ENCODE measurements around the gene APBA1. TPM values are rescaled to one million over a fixed set of nuclear protein-coding genes. Genes with fewer than 3 reads are reported as not detected.

APBA1 gene
- total RNA-seq, 1 donor from 2014 or later: 8.4 TPM

DNA sequence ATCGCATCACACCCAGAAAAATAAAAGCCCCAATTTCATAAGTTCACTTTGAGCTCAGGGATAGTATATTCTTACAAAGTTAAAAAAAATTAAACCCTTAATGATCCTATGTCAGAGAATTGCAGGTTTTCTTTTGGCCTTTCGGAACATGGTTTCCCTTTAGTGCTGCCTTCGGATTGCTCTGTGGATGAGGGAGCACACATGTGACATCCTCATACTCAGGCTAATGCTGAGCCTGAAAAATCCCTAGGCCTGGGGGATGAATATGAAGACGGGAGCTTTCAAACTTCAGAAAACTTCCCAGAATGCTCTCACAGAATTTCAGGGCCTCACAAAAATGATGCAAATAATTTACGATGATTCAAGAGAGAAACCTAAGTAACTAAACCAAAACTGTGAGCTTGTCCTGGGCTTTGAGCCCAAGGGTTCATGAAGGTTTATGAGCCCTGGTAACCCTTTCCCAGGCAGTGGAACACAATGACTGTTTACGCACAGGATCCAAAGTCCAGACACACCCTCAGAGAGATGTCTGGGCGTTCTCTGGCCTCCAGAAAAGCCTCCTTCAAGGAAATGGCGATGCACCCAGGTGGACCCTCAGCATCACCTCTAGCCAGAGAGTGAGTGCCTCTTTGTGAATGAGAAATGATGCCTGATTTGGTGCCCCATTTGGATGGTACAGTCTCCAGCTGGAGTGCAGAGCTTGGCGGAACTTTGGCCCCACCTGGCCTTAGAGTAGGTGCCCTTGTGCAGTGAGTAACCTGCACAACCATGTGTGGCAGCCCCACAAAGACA lies 201.8 kb downstream of the APBA1 start:
- Mint-ChIP-seq H3K4me1 (ENCODE audit: unreplicated experiment) (no peaks in the 10 kb centered on the region), H3K27me3 (ENCODE audit: unreplicated experiment) (no peaks in the 10 kb centered on the region), H3K9me3 (ENCODE audit: unreplicated experiment) (no peaks in the 10 kb centered on the region), H3K27ac (ENCODE audit: unreplicated experiment) (no peak overlapping the region), H3K36me3 (ENCODE audit: low read depth, unreplicated experiment) (no peaks in the 10 kb centered on the region), H3K4me3 (ENCODE audit: unreplicated experiment) (no peak overlapping the region)
- TF ChIP-seq, protein P1, sequence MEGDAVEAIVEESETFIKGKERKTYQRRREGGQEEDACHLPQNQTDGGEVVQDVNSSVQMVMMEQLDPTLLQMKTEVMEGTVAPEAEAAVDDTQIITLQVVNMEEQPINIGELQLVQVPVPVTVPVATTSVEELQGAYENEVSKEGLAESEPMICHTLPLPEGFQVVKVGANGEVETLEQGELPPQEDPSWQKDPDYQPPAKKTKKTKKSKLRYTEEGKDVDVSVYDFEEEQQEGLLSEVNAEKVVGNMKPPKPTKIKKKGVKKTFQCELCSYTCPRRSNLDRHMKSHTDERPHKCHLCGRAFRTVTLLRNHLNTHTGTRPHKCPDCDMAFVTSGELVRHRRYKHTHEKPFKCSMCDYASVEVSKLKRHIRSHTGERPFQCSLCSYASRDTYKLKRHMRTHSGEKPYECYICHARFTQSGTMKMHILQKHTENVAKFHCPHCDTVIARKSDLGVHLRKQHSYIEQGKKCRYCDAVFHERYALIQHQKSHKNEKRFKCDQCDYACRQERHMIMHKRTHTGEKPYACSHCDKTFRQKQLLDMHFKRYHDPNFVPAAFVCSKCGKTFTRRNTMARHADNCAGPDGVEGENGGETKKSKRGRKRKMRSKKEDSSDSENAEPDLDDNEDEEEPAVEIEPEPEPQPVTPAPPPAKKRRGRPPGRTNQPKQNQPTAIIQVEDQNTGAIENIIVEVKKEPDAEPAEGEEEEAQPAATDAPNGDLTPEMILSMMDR (IDR thresholded peaks at IDR 0.05; ENCODE audit: unreplicated experiment): no peak
- DNase-seq (ENCODE audit: low spot score): no peak

DNA sequence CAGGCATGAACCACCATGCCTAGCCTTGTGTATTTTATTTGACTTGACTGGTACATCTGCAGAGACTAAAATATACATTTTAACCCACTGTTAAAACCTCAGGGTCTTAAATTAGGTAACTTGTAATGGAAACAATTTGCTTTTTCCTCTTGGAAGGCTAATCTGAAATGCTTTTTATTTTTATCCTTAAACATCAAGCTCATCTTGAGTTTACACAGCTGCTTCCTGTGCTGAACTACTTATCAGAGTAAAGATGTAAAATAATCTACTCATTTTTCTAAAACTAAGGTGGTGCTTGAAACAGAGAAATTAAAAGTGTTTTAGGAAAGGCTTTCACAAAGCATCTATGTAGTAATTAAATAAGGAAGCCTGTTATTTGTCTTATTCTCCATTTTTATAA lies 203.0 kb downstream of the APBA1 start:
- Mint-ChIP-seq H3K4me1 (ENCODE audit: unreplicated experiment) (no peaks in the 10 kb centered on the region), H3K36me3 (ENCODE audit: low read depth, unreplicated experiment) (no peaks in the 10 kb centered on the region), H3K4me3 (ENCODE audit: unreplicated experiment) (no peak overlapping the region), H3K9me3 (ENCODE audit: unreplicated experiment) (no peaks in the 10 kb centered on the region), H3K27ac (ENCODE audit: unreplicated experiment) (no peak overlapping the region), H3K27me3 (ENCODE audit: unreplicated experiment) (no peaks in the 10 kb centered on the region)
- TF ChIP-seq, protein P1 (IDR thresholded peaks at IDR 0.05; ENCODE audit: unreplicated experiment): no peak
- no peak for DNase-seq (ENCODE audit: low spot score)

DNA sequence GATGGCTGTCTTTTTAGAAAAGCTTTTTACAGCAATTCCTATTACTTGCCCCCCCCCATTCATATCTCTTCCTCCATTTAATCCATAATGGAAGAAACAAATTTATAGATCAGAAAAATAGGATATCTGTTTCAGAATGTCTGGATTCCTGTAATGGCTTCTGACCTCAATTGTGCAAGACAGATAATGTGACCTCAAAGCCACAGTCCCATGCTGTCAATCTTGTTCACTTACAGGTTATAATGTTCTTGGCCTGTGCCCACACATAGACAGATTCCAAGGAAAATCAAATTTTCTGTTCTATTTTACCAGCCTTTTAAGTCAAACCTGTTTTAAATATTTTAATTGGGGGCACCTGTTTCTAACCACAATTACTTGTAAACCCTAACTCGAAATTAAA lies 203.8 kb downstream of the APBA1 start:
- TF ChIP-seq, protein P1 (IDR thresholded peaks at IDR 0.05; ENCODE audit: unreplicated experiment): no peak
- Mint-ChIP-seq H3K36me3 (ENCODE audit: low read depth, unreplicated experiment) (no peaks in the 10 kb centered on the region), H3K27ac (ENCODE audit: unreplicated experiment) (no peak overlapping the region), H3K27me3 (ENCODE audit: unreplicated experiment) (no peaks in the 10 kb centered on the region), H3K9me3 (ENCODE audit: unreplicated experiment) (no peaks in the 10 kb centered on the region), H3K4me3 (ENCODE audit: unreplicated experiment) (no peak overlapping the region), H3K4me1 (ENCODE audit: unreplicated experiment) (peaks cover 6% of the 10 kb centered on the region)
- no peak for DNase-seq (ENCODE audit: low spot score)

DNA sequence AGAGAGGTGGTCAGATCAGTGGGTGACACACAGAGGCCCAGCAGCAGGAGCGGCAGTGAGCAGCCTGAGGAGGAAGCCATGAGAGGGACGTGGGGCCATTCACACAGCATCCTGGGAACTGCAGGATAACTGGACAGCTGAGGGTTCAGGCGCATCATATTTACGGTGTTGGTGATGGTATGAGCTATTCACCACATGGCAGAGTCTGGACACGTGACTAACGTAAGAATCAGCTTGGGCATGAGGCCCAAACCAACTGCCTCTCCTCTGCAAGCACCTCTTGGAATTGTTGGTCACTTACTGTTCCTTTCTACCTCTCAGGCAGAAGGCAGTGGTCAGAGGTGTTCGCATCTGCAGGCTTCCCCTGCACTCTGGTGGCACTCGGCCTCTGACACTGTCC lies 206.0 kb downstream of the APBA1 start:
- TF ChIP-seq, protein P1 (IDR thresholded peaks at IDR 0.05; ENCODE audit: unreplicated experiment): no peak
- DNase-seq (ENCODE audit: low spot score): no peak

DNA sequence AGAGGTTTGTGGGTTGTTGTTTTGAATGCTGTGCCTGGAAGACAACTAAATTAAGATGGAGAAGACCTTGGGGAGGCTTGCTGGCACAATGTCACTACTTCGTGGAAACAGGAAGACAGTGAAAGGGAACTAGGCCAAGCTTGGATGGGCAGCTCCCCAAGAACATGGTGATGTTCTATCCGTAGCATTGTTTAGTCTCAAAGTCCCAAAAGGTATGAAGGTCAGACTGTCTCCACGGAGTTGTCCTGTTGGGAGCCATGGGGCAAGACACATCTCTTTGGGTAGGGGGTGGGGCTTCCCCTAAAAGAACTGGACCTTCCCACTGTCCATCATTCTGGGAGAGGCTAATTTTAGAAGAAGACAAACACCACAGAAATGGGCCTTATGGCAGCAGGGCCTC lies 206.7 kb downstream of the APBA1 start:
- Mint-ChIP-seq H3K4me1 (ENCODE audit: unreplicated experiment) (peaks cover 8% of the 10 kb centered on the region), H3K36me3 (ENCODE audit: low read depth, unreplicated experiment) (no peaks in the 10 kb centered on the region), H3K27ac (ENCODE audit: unreplicated experiment) (no peak overlapping the region)

More for the DNA sequence above, 206.0 kb downstream of the APBA1 start:
- H3K4me1 Mint-ChIP-seq (ENCODE audit: unreplicated experiment): peaks cover 8% of the 10 kb centered on the region
- peaks cover 2% of the 10 kb centered on the region for H3K27me3 Mint-ChIP-seq (ENCODE audit: unreplicated experiment)
- H3K27ac Mint-ChIP-seq (ENCODE audit: unreplicated experiment): no peak overlapping the region
- no peaks in the 10 kb centered on the region for H3K9me3 Mint-ChIP-seq (ENCODE audit: unreplicated experiment)
- no peak overlapping the region for H3K4me3 Mint-ChIP-seq (ENCODE audit: unreplicated experiment)
- no peaks in the 10 kb centered on the region for H3K36me3 Mint-ChIP-seq (ENCODE audit: low read depth, unreplicated experiment)

More for the DNA sequence above, 206.7 kb downstream of the APBA1 start:
- no peak for DNase-seq (ENCODE audit: low spot score)
- H3K9me3 Mint-ChIP-seq (ENCODE audit: unreplicated experiment): no peaks in the 10 kb centered on the region
- TF ChIP-seq, protein P1 (IDR thresholded peaks at IDR 0.05; ENCODE audit: unreplicated experiment): no peak
- H3K4me3 Mint-ChIP-seq (ENCODE audit: unreplicated experiment): no peak overlapping the region
- peaks cover 2% of the 10 kb centered on the region for H3K27me3 Mint-ChIP-seq (ENCODE audit: unreplicated experiment)

All from endothelial cell (in vitro differentiated cells).